NAMALWA (cell line): Measurements from ENCODE around the gene C19orf67.
A peak's percentile ranks its signal among the peaks of the same experiment; 100 is the strongest.
"Not testable (repeated sequence)": the region's sequence is repeated elsewhere in the genome, so short reads cannot be mapped to it uniquely, and the experiment has no call there.

Experiments used
- DNase-seq: peaks from one replicate; pipeline ENCODE4 v3.0.0-alpha.2; 2015; ENCODE audit warnings: low spot score

C19orf67 gene

DNA sequence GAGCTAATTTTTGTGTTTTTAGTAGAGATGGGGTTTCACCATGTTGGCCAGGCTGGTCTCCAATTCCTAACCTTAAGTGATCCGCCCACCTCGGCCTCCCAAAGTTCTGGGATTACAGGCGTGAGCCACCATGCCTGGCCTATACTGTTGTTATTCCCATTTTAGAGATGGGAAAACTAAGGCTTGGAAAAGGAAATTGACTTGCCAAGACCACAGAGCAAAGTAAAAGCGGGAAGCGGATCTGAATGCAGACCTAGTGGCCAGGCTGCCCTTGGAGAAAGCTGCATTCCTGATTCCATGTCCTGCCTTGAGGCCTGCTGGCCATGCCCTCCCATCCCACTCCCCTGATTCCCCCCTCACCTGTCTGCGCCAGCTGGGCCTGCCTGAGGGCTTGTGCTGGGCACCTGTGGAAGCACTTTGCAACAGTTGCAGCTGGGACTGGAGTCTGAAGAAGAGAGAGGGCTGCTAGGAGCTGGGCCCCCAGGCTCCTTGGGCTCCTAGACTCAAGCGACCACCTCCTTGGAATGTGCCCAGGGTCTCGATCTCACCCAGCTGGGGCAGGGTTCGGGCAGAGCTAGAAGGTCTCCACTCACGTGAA is 29.4 kb downstream of the C19orf67 start:
- no peak for DNase-seq

DNA sequence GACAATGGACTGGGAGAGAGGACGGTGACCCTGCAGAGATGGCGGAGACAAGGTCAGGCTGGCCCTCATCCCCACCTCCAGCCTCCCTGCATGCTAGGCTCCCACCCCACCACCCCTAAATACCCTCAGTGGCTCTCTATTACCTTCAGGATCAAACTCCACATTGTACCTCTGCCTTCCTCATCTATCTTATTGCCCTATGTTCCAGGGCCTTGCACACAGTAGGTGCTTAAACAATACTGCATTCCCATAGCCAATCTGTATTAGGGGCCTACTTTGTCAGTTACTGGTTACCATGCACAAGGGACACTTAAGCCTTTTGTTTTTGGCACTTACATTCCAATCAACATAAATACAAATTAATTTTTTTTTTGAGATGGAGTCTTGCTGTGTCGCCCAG is 30.2 kb downstream of the C19orf67 start:
- no peak for DNase-seq

DNA sequence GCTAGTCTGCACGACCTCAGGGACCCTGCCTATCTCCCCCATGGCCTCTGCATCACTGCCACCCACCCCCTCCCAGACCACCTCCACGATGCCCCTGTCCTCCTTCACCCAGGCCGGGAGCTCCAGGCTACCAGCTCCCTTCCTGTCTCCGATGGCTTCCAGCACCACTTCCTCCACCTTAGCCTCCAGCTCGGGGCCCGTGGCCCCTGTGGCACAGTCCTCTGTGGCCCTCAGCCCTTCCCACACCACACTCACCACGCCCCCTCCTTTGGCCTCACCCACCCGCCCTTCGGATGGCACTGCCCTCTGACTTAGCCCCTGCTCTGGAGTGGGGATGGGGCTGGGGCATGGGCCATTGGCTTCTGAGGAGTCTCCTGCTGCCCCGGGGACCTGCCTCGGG is 30.9 kb downstream of the C19orf67 start:
- no peak for DNase-seq

DNA sequence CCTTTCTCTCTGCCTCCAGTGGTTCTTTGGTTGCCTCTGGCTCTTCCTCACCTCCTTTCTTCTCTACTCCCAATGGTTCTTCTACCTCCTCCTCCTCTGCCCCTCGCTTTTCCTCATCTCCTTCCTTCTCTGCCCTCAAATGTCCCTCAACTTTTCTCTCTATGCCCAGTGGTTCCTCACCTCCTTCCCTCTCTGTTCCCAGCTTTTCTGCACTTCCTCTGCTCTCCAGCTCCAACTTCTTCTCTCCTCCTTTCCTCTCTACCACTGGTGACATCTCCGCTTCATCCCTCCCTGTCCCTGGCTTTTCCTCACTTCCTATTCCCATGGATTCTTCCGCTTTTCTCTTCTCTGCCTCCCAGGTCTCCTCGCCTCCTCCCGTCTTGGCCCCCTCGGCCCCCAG is 31.5 kb downstream of the C19orf67 start:
- DNase-seq: no peak

DNA sequence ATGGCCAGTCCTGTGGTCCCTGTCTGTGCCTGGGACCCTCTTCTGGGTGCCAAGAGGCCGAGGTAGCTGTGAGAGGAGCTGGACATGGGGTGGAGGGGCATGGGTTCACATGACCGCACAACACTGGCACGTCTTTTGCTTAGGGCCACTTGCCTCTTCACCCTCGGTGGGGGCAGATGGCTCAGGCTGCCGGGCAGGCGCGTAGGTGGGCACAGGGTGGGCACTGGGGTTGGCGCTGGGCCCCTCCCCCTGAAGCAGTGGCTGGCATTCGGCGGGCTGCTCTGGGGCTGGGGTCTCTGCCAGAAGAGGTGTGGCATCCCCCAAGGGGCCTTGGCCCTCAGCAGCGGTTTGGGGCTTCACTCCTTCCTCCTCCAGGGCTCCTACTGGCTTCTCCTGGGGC is 32.1 kb downstream of the C19orf67 start:
- no peak for DNase-seq

DNA sequence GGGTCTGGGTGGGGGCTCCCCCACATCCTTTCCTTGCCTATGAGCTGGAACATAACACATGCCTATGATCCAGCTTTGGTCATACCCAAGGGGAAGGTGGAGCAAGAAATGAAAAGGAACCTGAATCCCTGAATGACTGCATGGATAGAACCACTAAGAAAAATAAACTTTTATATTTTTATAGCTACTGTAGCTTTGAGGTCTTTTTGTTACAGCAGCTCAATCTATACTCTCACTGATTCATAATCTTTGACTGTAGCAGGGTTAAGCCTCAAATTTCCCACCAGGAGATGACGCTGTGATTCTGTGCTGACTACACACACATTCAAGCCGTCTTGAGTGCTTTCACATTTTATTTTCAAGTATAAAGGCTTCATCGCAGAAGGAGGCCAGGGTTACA is 32.6 kb downstream of the C19orf67 start:
- no peak for DNase-seq

DNA sequence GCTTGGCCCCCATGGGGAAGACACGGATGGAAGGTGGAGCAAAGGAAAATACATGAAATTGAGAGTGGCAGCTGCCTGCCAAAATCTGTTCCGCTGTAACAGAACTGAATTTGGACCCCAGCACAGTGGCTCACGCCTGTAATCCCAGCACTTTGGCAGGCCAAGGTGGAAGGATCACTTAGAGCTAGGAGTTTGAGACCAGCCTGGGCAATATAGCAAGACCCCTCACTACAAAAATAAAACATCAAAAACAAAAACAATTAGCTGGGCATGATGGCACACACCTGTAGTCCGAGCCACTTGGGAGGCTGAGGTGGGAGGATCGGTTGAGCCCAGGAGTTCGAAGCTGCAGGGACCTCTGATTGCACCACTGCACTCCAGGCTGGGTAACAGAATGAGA is 33.1 kb downstream of the C19orf67 start:
- DNase-seq: no peak

DNA sequence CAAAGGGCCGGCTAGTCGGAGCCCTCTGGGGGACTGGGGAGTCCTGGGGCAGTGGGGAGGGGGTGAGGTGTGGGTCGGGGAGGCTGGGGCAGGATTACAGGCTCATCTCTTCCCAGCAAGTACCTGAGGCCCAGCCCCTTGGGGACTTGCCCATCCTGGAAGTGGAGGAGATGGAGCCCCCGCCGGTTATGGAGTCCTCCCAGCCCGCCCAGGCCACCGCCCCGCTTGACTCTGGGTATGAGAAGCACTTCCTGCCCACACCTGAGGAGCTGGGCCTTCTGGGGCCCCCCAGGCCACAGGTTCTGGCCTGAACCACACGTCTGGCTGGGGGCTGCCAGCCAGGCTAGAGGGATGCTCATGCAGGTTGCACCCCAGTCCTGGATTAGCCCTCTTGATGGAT is 33.6 kb downstream of the C19orf67 start:
- DNase-seq: no peak

DNA sequence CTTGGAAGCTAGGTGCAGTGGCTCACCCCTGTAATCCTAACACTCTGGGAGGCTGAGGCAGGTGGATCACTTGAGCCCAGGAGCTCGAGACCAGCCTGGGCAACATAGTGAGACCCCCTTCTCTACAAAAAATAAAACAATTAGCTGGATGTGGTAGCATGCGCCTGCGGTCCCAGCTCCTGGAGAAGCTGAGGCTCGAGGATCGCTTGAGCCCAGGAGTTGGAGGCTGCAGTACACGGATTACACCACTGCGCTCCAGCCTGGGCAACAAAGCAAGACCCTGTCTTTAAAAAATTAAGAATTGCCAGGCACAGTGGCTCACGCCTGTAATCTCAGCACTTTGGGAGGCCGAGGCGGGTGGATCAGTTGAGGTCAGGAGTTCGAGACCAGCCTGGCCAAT is 34.6 kb downstream of the C19orf67 start:
- not testable (repeated sequence) for DNase-seq

DNA sequence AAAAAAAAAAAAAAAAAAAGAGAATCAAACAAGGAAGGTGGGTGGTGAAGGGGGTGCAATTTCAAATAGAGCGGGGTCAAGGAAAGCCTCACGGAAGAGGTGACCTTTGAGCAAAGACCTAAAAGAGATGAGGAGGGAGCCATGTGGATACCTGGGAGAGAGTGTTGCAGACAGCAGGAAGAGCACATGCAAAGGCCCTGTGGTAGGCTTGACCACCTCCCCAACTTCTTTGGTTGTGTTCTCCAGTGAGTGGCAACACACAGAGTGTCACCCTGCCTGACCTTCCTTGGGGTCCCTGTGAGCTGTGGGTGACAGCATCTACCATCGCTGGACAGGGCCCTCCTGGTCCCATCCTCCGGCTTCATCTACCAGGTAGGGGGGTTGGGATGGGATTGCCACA is 35.1 kb downstream of the C19orf67 start:
- DNase-seq: no peak

DNA sequence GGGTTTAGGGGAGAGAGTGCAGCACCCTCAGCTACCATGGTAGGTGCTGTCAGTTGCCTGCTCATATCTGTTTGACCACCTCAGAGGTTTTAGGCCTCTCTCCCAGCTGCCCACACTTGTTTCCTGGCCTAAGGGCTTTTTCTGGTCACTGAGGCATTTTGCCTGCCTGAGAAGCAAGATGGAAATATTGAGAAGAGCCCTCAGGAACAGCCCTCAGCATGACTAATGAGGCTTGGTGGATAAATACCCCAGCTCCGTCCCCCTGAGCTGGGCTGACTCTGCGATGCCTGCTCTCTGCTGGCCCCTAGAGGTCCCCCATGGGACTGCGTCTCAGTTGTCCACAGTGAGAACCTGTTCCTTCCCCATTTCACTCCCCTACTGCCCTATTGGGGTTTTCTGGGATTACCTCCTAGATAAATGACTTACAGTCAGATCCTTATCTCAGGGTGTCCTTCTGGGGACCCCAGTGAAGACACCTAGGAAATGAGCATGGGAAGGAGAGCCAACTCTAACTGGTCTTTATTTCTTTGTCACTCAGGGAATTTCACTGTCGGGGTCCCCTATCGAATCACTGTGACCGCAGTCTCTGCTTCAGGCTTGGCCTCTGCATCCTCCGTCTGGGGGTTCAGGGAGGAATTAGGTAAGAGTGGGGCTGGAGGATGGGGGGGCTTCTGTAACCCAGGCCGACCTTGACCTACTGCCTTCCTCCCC is 37.0 kb downstream of the C19orf67 start:
- peak; percentile 83 for DNase-seq

DNA sequence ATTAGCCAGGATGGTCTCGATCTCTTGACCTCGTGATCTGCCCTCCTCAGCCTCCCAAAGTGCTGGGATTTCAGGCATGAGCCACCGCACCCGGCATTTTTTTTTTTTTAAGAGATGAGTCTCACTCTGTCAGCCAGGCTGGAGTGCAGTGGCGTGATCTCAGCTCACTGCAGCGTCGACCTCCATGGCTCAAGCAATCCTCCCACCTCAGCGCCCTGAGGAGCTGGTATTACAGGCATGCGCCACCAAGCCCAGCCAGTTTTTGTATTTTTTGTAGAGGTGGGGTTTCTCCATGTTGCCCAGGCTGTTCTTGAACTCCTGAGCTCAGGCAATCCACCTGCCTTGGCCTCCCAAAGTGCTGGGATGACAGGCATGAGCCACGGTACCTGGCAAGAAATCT is 37.7 kb downstream of the C19orf67 start:
- not testable (repeated sequence) for DNase-seq

DNA sequence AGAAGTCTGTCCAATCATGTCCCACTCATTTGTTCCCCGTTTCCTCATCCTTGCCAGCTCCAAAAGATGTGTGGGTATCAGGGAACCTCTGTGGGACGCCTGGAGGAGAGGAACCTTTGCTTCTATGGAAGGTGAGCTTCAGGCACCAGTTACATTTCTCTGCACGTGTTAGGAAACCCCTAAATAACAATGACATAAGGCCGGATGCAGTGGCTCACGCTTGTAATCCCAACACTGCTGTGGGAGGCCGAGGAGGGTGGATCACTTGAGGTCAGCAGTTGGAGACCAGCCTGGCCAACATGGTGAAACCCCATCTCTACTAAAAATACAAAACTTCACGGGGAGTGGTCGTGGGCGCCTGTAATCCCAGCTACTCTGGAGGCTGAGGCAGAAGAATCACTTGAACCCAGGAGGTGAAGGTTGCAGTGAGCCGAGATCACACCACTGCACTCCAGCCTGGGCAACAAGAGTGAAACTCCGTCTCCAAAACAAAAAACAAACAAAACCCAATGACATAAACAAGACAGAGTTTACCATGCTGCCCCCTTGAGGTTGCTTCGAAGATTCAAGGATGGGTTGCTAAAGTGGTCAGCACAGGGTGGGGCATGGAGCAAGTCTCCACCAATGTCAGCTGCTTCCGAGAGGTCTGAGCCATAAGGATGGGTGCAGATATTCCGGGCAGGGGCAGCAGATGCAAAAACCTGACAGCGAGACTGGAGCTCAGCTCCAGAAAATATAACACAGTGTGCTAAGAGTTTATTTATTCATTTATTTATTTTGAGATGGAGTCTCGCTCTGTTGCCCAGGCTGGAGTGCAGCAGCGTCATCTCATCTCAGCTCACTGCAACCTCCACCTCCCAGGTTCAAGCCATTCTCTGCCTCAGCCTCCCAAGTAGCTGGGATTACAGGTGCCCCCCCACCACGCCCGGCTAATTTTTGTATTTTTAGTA is 42.6 kb downstream of the C19orf67 start:
- peak; percentile 94 for DNase-seq

DNA sequence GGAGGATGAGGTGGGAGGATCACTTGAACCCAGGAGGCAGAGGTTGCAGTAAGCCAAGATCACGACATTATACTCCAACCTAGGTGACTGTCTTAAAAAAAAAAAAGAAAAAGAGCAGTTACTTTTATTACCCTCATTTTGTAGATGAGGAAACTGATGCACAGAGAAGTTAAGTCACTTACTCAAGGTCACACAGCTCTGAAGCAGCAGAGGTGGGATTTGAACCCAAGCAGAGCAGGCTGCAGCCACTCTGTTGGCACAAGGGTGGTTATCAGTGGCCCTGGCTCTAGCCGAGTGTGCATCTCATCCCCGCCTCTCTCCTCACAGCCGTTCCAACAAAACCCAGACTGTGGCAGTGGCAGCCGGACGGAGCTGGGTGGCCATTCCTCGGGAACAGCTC is 46.4 kb downstream of the C19orf67 start:
- DNase-seq: no peak

DNA sequence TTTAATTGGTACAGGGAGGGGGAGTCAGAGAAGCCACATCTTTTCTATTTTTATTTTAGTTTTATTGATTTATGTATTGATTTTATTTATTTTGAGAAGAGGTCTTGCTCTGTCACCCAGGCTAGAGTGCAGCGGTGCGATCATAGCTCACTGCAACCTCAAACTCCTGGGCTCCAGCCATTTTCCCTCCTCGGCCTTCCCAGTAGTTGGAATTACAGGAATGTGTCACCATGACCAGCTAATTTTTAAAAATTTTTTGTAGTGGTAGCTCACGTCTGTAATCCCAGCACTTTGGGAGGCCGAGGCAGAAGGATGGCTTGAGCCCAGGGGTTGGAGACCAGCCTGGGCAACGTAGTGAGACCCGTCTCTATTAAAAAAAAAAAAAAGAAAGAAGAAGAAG is 49.9 kb downstream of the C19orf67 start:
- no peak for DNase-seq

DNA sequence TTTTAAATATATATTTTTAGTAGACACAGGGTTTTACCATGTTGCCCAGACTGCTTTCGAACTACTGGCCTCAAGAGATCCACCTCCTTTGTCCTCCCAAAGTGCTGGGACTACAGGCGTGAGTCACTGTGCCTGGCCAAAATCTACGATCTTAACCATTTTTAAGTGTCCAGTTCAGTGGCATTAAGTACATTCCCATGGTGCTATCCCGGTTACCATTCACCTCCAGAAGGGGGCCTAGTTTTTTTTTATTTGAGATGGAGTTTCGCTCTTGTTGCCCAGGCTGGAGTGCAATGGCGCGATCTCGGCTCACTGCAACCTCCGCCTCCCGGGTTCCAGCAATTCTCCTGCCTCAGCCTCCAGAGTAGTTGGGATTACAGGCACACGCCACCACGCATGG is 50.4 kb downstream of the C19orf67 start:
- DNase-seq: not testable (repeated sequence)

DNA sequence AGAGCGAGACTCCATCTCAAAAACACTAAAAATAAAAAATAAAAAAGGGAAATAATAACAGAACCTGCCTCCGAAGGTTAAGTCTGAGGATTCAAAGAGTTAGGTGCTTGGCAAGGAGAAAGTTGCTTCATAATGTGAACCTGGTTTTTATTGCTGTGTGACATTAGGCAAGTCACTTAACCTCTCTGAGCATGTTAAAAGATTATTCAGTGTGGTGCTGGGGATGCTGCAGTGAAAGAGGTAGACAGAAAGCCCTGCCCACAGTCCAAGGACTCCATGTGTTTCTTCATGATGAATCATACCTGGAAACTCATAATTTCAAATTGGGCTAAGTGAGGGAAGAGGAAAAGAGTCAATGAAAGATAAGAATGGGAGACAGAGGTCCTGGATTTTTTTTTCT is 51.6 kb downstream of the C19orf67 start:
- DNase-seq: no peak

DNA sequence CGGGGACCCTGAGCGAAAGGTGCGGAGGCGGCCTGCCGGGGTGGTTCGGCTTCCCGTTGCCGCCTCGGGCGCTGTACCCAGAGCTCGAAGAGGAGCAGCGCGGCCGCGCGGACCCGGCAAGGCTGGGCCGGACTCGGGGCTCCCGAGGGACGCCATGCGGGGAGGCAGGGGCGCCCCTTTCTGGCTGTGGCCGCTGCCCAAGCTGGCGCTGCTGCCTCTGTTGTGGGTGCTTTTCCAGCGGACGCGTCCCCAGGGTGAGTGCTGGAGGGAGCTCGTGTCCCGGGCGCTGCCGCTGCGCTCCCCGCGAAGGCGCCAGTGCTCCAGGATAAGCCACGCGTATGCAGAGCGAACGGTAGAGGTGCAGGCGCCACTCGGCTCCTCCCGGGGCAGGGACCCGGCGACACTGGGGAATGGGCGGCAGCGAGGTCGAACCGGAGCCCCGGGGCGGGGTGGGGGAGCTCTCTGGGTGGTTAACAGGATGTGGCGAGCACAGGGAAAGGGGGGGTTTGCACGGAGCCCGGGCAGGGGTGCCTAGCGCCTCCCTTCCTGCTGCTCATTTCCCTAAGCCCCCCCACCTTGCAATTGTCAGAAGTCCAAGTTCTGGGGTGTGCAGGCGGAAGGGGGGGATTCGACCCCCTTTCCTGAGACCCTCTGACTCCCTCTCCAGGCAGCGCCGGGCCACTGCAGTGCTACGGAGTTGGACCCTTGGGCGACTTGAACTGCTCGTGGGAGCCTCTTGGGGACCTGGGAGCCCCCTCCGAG is 53.7 kb downstream of the C19orf67 start, which contains the start of gene IL27RA:
Gene IL27RA, plus strand, starts transcription at position 44 of the 762 bp plus-strand sequence. Its CDS starts 111 bp downstream, at position 155.
- DNase-seq: peak; percentile 87
